Activated CD8-positive, alpha-beta memory T cell treated with anti-CD3 and anti-CD28 coated beads for 4 hours (primary cell): ENCODE data around the gene NAV2.

Source experiments
- DNase-seq, 2 donors: peaks; one replicate each; pipeline ENCODE4 v3.0.0-alpha.2; 2020; ENCODE audit warnings: low read depth in 2 of 2

Gene NAV2

GRCh38 chr11:20038412-20038811 lies 325.8 kb downstream of the NAV2 start:
- no peak for DNase-seq

- no peak for DNase-seq
These were observed 326.3 kb downstream of the NAV2 start for GRCh38 chr11:20038972-20039371.

- no peak for DNase-seq
These were observed 328.9 kb downstream of the NAV2 start for GRCh38 chr11:20041499-20041898.

- DNase-seq = no peak
These were observed 329.5 kb downstream of the NAV2 start for GRCh38 chr11:20042045-20042639.

- no peak for DNase-seq
These were observed 330.2 kb downstream of the NAV2 start for GRCh38 chr11:20042811-20043341.

- no peak for DNase-seq
These were observed 331.4 kb downstream of the NAV2 start for GRCh38 chr11:20043992-20044391.

GRCh38 chr11:20045098-20045688 lies 332.6 kb downstream of the NAV2 start:
- DNase-seq = no peak

GRCh38 chr11:20046416-20046815 lies 333.8 kb downstream of the NAV2 start:
- no peak for DNase-seq

GRCh38 chr11:20047006-20047768 lies 334.6 kb downstream of the NAV2 start:
- no peak for DNase-seq

- no peak for DNase-seq
These were observed 335.1 kb downstream of the NAV2 start for GRCh38 chr11:20047769-20048154.

- no peak for DNase-seq
These were observed 335.6 kb downstream of the NAV2 start for GRCh38 chr11:20048246-20048645.

- DNase-seq = no peak
These were observed 336.1 kb downstream of the NAV2 start for GRCh38 chr11:20048707-20049106.

- no peak for DNase-seq
These were observed 336.6 kb downstream of the NAV2 start for GRCh38 chr11:20049231-20049630.

- DNase-seq = no peak
These were observed 337.4 kb downstream of the NAV2 start for GRCh38 chr11:20050048-20050447.

- no peak for DNase-seq
These were observed 338.1 kb downstream of the NAV2 start for GRCh38 chr11:20050551-20051333.

- DNase-seq = no peak
These were observed 339.1 kb downstream of the NAV2 start for GRCh38 chr11:20051469-20052399.

GRCh38 chr11:20053572-20053971 lies 340.9 kb downstream of the NAV2 start:
- DNase-seq = no peak

- DNase-seq = no peak
These were observed 341.9 kb downstream of the NAV2 start for GRCh38 chr11:20054584-20054983.

GRCh38 chr11:20055312-20055711 lies 342.7 kb downstream of the NAV2 start:
- DNase-seq = no peak

GRCh38 chr11:20056109-20056949 lies 343.7 kb downstream of the NAV2 start:
- no peak for DNase-seq
